Measurements from ENCODE around the gene NDUFA3. TPM values are rescaled to one million over a fixed set of nuclear protein-coding genes. Genes with fewer than 3 reads are reported as not detected.

NDUFA3 gene
- total RNA-seq, result 100 to 1,000 TPM; 196 to 229 TPM
- 194 TPM for polyA plus RNA-seq (2013, experiment 1 of 2)
- polyA plus RNA-seq (2013, experiment 2 of 2), result 181 TPM
- long read RNA-seq, experiment 1, transcript NDUFA3-214 (4 exons, 963 nt), result minor isoform, 26 of 83 reads
- long read RNA-seq, experiment 1, transcript NDUFA3-213 (3 exons, 541 nt), result major isoform, 30 of 83 reads
- long read RNA-seq, experiment 1, partial matches to known transcripts, result 11 of 83 reads
- long read RNA-seq, experiment 1, other reads (novel, unspliced or antisense), result 13 of 83 reads
- long read RNA-seq, experiment 2, transcript NDUFA3-214 (4 exons, 963 nt), result major isoform, 102 of 131 reads
- long read RNA-seq, experiment 2, transcript NDUFA3-202 (5 exons, 435 nt), result minor isoform, 5 of 131 reads
- long read RNA-seq, experiment 2, partial matches to known transcripts, result 1 of 131 reads
- long read RNA-seq, experiment 2, other reads (novel, unspliced or antisense), result 18 of 131 reads
- long read RNA-seq, experiment 3, transcript NDUFA3-214 (4 exons, 963 nt), result major isoform, 34 of 46 reads
- long read RNA-seq, experiment 3, partial matches to known transcripts, result 0 of 46 reads
- long read RNA-seq, experiment 3, other reads (novel, unspliced or antisense), result 4 of 46 reads
- long read RNA-seq, experiment 4, partial matches to known transcripts, result 0 of 3 reads
- long read RNA-seq, experiment 4, other reads (novel, unspliced or antisense), result 3 of 3 reads

- peak within 1 kb of the TSS; percentile 61 for H3K9ac ChIP-seq (ENCODE audit: extremely low read depth, low read length, poor library complexity, severe bottlenecking)
- no peaks in the 10 kb centered on the region for H3K27me3 Mint-ChIP-seq (ENCODE audit: insufficient read depth)
- 5 to 21% methylated on average over 14 to 54 of the region's 54 CpGs for WGBS, 2 experiments (ENCODE audit: insufficient coverage in 1 of 2, insufficient read length in 1 of 2)
- H3K36me3 Mint-ChIP-seq (ENCODE audit: low read depth), result peaks cover 26% of the 10 kb centered on the region
- peak within 1 kb of the TSS; percentile 97 for H3K27ac Mint-ChIP-seq
- peak within 1 kb of the TSS; percentile 97 for H3K4me3 ChIP-seq (ENCODE audit: low read length)
- H3K9me3 ChIP-seq (ENCODE audit: control insufficient read depth, low read length), result no peaks in the 10 kb centered on the region
- H3K4me1 ChIP-seq (ENCODE audit: control insufficient read depth, insufficient read depth, low read length), result no peaks in the 10 kb centered on the region
- H3K36me3 ChIP-seq (ENCODE audit: control insufficient read depth, insufficient read depth, low read length), result peaks cover 20% of the 10 kb centered on the region
- no peaks in the 10 kb centered on the region for H3K9me3 Mint-ChIP-seq
- H3K4me3 Mint-ChIP-seq, result peak within 1 kb of the TSS; percentile 97
- TF ChIP-seq CTCF (conservative IDR thresholded peaks at IDR 0.05), result no peak
- no peaks in the 10 kb centered on the region for H3K27me3 ChIP-seq (ENCODE audit: control insufficient read depth, insufficient read depth, low read length, poor library complexity, severe bottlenecking)
- peaks cover 6% of the 10 kb centered on the region for H3K4me1 Mint-ChIP-seq
- peak; percentile 99 for DNase-seq
- no peak within 1 kb of the TSS for H3K27ac ChIP-seq (ENCODE audit: low read depth, low read length)
Measured at GRCh38 chr19:54102421-54103169, at the start of gene NDUFA3. Gene NDUFA3 (plus strand): TSS chr19:54102855. CDS start chr19:54102879, 24 bp downstream.

DNA sequence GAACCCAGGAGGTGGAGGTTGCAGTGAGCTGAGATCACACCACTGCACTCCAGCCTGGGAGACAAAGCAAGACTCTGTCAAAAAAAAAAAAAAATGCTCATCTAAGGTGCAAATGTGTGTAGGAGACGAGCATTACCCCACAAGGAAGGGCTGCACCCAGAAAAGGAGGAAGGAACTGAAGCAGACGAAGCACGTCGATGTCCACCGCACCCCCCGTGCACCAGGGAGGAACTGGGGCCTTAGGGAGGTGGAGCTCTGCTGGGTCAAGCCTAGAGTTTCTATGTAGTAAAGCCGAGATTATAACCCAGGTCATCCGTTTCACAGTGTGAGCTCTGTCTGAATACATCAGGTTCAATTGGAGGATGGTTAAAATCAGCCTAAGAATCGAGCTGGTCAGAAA, 40.0 kb upstream of the NDUFA3 start:
- H3K4me1 ChIP-seq (ENCODE audit: control insufficient read depth, insufficient read depth, low read length), result no peaks in the 10 kb centered on the region
- no peak overlapping the region for H3K27ac ChIP-seq (ENCODE audit: low read depth, low read length)
- H3K9ac ChIP-seq (ENCODE audit: extremely low read depth, low read length, poor library complexity, severe bottlenecking), result no peak overlapping the region
- no peaks in the 10 kb centered on the region for H3K9me3 ChIP-seq (ENCODE audit: control insufficient read depth, low read length)
- H3K4me3 Mint-ChIP-seq, result no peak overlapping the region
- no peaks in the 10 kb centered on the region for H3K9me3 Mint-ChIP-seq
- 93 to 96% methylated on average over 8 to 9 of the region's 9 CpGs for WGBS, 2 experiments (ENCODE audit: insufficient coverage in 1 of 2, insufficient read length in 1 of 2)
- H3K4me1 Mint-ChIP-seq, result no peaks in the 10 kb centered on the region
- no peaks in the 10 kb centered on the region for H3K36me3 ChIP-seq (ENCODE audit: control insufficient read depth, insufficient read depth, low read length)
- DNase-seq, result no peak
- H3K27me3 Mint-ChIP-seq (ENCODE audit: insufficient read depth), result peaks cover 4% of the 10 kb centered on the region
- TF ChIP-seq CTCF (conservative IDR thresholded peaks at IDR 0.05), result no peak
- H3K27me3 ChIP-seq (ENCODE audit: control insufficient read depth, insufficient read depth, low read length, poor library complexity, severe bottlenecking), result no peaks in the 10 kb centered on the region
- no peak overlapping the region for H3K27ac Mint-ChIP-seq
- no peak overlapping the region for H3K4me3 ChIP-seq (ENCODE audit: low read length)
- no peaks in the 10 kb centered on the region for H3K36me3 Mint-ChIP-seq (ENCODE audit: low read depth)

- TF ChIP-seq CTCF (conservative IDR thresholded peaks at IDR 0.05), result no peak
- Mint-ChIP-seq H3K4me1 (no peaks in the 10 kb centered on the region), H3K27ac (no peak within 1 kb of the TSS), H3K4me3 (no peak within 1 kb of the TSS), H3K27me3 (ENCODE audit: insufficient read depth) (peaks cover 2% of the 10 kb centered on the region), H3K36me3 (ENCODE audit: low read depth) (no peaks in the 10 kb centered on the region), H3K9me3 (no peaks in the 10 kb centered on the region)
- Histone ChIP-seq H3K27ac (ENCODE audit: low read depth, low read length) (no peak within 1 kb of the TSS), H3K36me3 (ENCODE audit: control insufficient read depth, insufficient read depth, low read length) (no peaks in the 10 kb centered on the region), H3K9me3 (ENCODE audit: control insufficient read depth, low read length) (no peaks in the 10 kb centered on the region), H3K9ac (ENCODE audit: extremely low read depth, low read length, poor library complexity, severe bottlenecking) (no peak within 1 kb of the TSS), H3K4me1 (ENCODE audit: control insufficient read depth, insufficient read depth, low read length) (no peaks in the 10 kb centered on the region), H3K4me3 (ENCODE audit: low read length) (no peak within 1 kb of the TSS), H3K27me3 (ENCODE audit: control insufficient read depth, insufficient read depth, low read length, poor library complexity, severe bottlenecking) (no peaks in the 10 kb centered on the region)
- no peak for DNase-seq
- 92 to 96% methylated on average over 21 to 34 of the region's 34 CpGs for WGBS, 2 experiments (ENCODE audit: insufficient coverage in 1 of 2, insufficient read length in 1 of 2)
Measured at GRCh38 chr19:54063350-54064116, 39.1 kb upstream of the NDUFA3 start, which contains the start of gene VSTM1. Gene VSTM1 (minus strand): TSS chr19:54063897. CDS start chr19:54063777, 120 bp downstream.
